ENCODE results near the gene SMC1B. TPM values are rescaled to one million over a fixed set of nuclear protein-coding genes. Genes with fewer than 3 reads are reported as not detected.

The SMC1B gene
- total RNA-seq, 1 experiment from 2014 or later, result not detected

- intact Hi-C loops (cut with micrococcal nuclease; ENCODE audit: unreplicated experiment), result no loop called here
- no TSS peak for BruUV-seq (replicated peaks)
- CTCF ChIA-PET, result no interaction called here
- Mint-ChIP-seq H3K36me3 (ENCODE audit: insufficient read depth, unreplicated experiment) (peaks cover 28% of the 10 kb centered on the region), H3K4me1 (ENCODE audit: low read depth, unreplicated experiment) (peaks cover 24% of the 10 kb centered on the region), H3K27ac (ENCODE audit: unreplicated experiment) (peak overlapping the region; percentile 54), H3K9me3 (ENCODE audit: low read depth, unreplicated experiment) (no peaks in the 10 kb centered on the region), H3K27me3 (ENCODE audit: unreplicated experiment) (no peaks in the 10 kb centered on the region), H3K4me3 (ENCODE audit: low read depth, unreplicated experiment) (peak overlapping the region; percentile 86)
- no peak for TF ChIP-seq CTCF (IDR thresholded peaks at IDR 0.05; ENCODE audit: unreplicated experiment)
- DNase-seq, result no peak
These were observed 102.9 kb downstream of the SMC1B start for GRCh38 chr22:45310331-45310976.

GRCh38 chr22:45309422-45310227 is 103.8 kb downstream of the SMC1B start, which contains the start of gene FAM118A:
Gene FAM118A, plus strand, starts transcription at chr22:45309934. Its CDS starts 12,446 bp downstream, at chr22:45322380.
- Mint-ChIP-seq H3K4me3 (ENCODE audit: low read depth, unreplicated experiment) (peak within 1 kb of the TSS; percentile 86), H3K27me3 (ENCODE audit: unreplicated experiment) (no peaks in the 10 kb centered on the region), H3K27ac (ENCODE audit: unreplicated experiment) (peak within 1 kb of the TSS; percentile 55), H3K4me1 (ENCODE audit: low read depth, unreplicated experiment) (peaks cover 24% of the 10 kb centered on the region), H3K36me3 (ENCODE audit: insufficient read depth, unreplicated experiment) (peaks cover 28% of the 10 kb centered on the region), H3K9me3 (ENCODE audit: low read depth, unreplicated experiment) (no peaks in the 10 kb centered on the region)
- peak; percentile 98 for DNase-seq
- intact Hi-C loops (cut with micrococcal nuclease; ENCODE audit: unreplicated experiment), result no loop called here
- BruUV-seq (replicated peaks), result no TSS peak
- CTCF ChIA-PET, result no interaction called here
- TF ChIP-seq CTCF (IDR thresholded peaks at IDR 0.05; ENCODE audit: unreplicated experiment), result no peak

GRCh38 chr22:45308957-45309421 is 104.4 kb downstream of the SMC1B start:
- CTCF ChIA-PET, result no interaction called here
- intact Hi-C loops (cut with micrococcal nuclease; ENCODE audit: unreplicated experiment), result no loop called here
- Mint-ChIP-seq H3K4me3 (ENCODE audit: low read depth, unreplicated experiment) (peak overlapping the region; percentile 86), H3K27me3 (ENCODE audit: unreplicated experiment) (no peaks in the 10 kb centered on the region), H3K27ac (ENCODE audit: unreplicated experiment) (peak overlapping the region; percentile 55), H3K9me3 (ENCODE audit: low read depth, unreplicated experiment) (no peaks in the 10 kb centered on the region), H3K4me1 (ENCODE audit: low read depth, unreplicated experiment) (peaks cover 24% of the 10 kb centered on the region), H3K36me3 (ENCODE audit: insufficient read depth, unreplicated experiment) (peaks cover 28% of the 10 kb centered on the region)
- no peak for DNase-seq
- no TSS peak for BruUV-seq (replicated peaks)
- no peak for TF ChIP-seq CTCF (IDR thresholded peaks at IDR 0.05; ENCODE audit: unreplicated experiment)

- Mint-ChIP-seq H3K4me1 (ENCODE audit: low read depth, unreplicated experiment) (peaks cover 24% of the 10 kb centered on the region), H3K27ac (ENCODE audit: unreplicated experiment) (peak overlapping the region; percentile 55), H3K36me3 (ENCODE audit: insufficient read depth, unreplicated experiment) (peaks cover 28% of the 10 kb centered on the region), H3K9me3 (ENCODE audit: low read depth, unreplicated experiment) (no peaks in the 10 kb centered on the region), H3K4me3 (ENCODE audit: low read depth, unreplicated experiment) (peak overlapping the region; percentile 86), H3K27me3 (ENCODE audit: unreplicated experiment) (no peaks in the 10 kb centered on the region)
- no peak for DNase-seq
- CTCF ChIA-PET, result no interaction called here
- no peak for TF ChIP-seq CTCF (IDR thresholded peaks at IDR 0.05; ENCODE audit: unreplicated experiment)
- intact Hi-C loops (cut with micrococcal nuclease; ENCODE audit: unreplicated experiment), result no loop called here
- BruUV-seq (replicated peaks), result no TSS peak
These were observed 104.9 kb downstream of the SMC1B start for GRCh38 chr22:45308391-45308956.
